ENCODE data around the gene NXPH1.

Gene NXPH1

DNA sequence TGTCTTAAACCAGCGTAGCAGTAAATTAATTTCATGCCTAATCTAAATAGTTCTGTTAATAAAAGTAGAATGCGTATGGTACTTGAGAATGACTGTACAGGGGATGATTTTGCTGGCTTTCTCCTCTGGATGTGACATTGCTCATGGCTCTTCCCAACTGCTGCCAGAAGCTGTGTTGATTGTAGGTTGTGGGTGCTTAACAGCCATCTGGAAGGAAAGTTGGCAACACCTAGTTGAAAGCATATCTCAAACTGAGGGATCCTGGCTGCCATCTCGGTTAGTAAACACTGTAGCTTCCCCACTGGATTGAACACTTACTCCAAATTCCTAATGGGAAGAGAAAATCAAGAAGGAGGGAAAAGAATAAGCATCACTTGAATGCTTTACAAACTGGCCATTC, 130.9 kb downstream of the NXPH1 start:
- DNase-seq (ENCODE audit: low read depth): no peak
- H3K4me3 ChIP-seq (ENCODE audit: low read depth, low read length): no peak overlapping the region
- TF ChIP-seq CTCF (IDR thresholded peaks at IDR 0.05; ENCODE audit: low read depth, low read length, missing control alignments): no peak

DNA sequence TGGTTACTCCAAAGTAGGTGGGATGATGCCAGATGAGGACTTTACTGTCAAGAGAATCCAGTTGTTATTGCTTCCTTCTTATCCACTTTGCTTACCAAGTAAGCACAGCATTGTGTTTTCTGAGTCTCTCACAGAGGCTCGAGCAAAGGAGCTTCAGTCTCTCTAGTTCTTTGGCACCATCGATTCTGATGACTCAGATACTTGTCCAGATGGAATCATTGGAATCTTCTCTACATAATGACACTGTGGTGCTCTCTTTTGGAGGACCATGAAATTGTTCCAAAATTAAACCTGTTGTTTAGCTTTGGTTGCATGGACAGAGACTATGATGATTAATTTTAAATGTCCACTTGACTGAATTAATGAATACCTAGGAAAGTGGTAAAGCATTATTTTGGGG, 132.6 kb downstream of the NXPH1 start:
- TF ChIP-seq CTCF (IDR thresholded peaks at IDR 0.05; ENCODE audit: low read depth, low read length, missing control alignments): no peak
- H3K4me3 ChIP-seq (ENCODE audit: low read depth, low read length): no peak overlapping the region
- no peak for DNase-seq (ENCODE audit: low read depth)

DNA sequence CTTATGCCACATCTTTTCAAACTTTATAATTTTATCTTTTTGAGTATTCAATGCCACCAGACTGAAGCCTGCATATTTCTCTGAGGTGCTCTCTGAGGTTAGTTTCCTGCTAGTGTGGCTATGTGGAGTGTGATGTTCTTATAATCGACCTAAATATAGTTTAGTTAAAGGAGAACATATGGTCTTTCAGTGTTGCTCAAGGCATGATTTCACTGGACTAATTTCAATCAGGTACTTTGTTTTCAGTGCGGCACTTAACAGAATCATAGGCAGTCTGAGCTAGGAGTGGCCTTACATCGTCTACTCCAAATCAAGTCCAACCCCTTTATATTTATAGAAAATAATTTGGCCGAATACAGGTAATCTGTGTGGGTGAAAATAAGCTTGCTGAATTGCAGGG, 134.2 kb downstream of the NXPH1 start:
- TF ChIP-seq CTCF (IDR thresholded peaks at IDR 0.05; ENCODE audit: low read depth, low read length, missing control alignments): no peak
- H3K4me3 ChIP-seq (ENCODE audit: low read depth, low read length): no peak overlapping the region
- no peak for DNase-seq (ENCODE audit: low read depth)

DNA sequence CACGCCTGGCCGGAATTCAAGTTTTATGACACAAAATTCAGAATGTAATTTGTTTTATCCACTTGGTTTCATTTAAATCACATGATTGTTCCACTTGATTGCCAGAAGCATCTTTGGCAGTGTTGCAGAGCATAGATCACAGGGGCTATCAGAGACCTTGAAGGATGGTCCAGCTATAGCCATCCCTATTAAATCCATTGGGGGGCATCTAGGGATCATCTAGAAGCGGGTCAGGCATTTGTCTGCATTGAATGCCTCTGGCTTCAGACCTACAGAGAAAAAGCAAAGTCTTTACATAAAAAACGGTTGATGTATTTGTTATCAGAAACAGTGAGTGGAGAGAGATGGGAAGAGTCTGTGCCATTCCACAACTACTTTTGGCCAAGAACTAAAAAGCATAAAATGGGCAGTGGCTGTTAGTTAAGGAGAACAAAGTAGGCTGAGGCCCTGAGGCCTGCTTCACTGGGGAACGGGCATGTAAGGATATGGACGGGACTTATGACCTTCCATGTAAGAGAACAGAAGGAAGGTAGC, 146.3 kb downstream of the NXPH1 start:
- no peak for DNase-seq (ENCODE audit: low read depth)
- H3K4me3 ChIP-seq (ENCODE audit: low read depth, low read length): no peak overlapping the region
- TF ChIP-seq CTCF (IDR thresholded peaks at IDR 0.05; ENCODE audit: low read depth, low read length, missing control alignments): no peak

GRCh38 chr7:8581842-8582241, 148.4 kb downstream of the NXPH1 start:
- no peak for TF ChIP-seq CTCF (IDR thresholded peaks at IDR 0.05; ENCODE audit: low read depth, low read length, missing control alignments)
- DNase-seq (ENCODE audit: low read depth): no peak
- no peak overlapping the region for H3K4me3 ChIP-seq (ENCODE audit: low read depth, low read length)

DNA sequence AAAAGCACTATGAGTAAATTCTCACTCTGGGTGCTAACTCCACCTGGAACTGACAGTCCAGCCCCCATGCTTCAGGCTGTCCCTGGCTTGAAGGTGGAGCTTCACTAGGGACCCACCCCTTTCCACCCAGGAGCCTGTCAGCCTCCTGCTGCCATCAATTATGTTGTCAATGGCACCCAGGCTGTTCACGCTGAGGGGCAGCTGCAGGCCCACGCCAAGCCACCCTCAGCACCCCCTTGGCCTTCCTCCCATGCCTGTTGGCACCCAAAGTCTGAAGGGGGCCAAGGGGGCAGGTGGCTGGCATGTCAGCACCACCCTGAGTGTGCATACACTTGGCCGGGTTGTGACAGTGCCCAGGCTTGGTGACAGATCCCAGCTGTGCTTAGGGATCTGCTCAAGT, 149.3 kb downstream of the NXPH1 start:
- no peak overlapping the region for H3K4me3 ChIP-seq (ENCODE audit: low read depth, low read length)
- no peak for DNase-seq (ENCODE audit: low read depth)
- no peak for TF ChIP-seq CTCF (IDR thresholded peaks at IDR 0.05; ENCODE audit: low read depth, low read length, missing control alignments)

DNA sequence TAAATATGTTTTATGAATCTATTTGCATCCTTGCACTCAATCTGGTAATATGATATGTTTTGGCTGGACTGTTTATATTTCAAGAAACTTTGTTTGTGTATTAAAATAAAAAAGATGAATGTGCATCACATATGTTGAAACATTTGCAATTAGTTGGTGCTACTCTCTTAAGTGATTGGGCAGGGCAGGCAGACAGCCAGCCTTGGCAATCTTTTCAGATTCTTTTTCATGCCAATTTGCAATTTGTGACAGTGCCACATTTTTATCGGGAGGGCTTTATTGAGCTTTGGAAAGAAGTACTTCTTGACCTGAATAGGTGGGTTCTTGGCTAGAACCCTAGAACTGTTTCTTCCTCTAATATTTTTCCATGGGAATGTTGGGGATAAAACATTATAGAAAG, 152.2 kb downstream of the NXPH1 start:
- DNase-seq (ENCODE audit: low read depth): no peak
- no peak overlapping the region for H3K4me3 ChIP-seq (ENCODE audit: low read depth, low read length)
- TF ChIP-seq CTCF (IDR thresholded peaks at IDR 0.05; ENCODE audit: low read depth, low read length, missing control alignments): no peak

All from GM12864 (cell line).